HG02798 (cell line): Measurements from ENCODE around the gene TMUB1.

Experiments used
- ATAC-seq: cut with Tn5 transposase; IDR thresholded peaks from one replicate; pipeline ENCODE4 v1.9.1; 2021; ENCODE audit warnings: mild to moderate bottlenecking; ENCODE audit not compliant: unreplicated experiment, poor library complexity

Gene TMUB1

DNA sequence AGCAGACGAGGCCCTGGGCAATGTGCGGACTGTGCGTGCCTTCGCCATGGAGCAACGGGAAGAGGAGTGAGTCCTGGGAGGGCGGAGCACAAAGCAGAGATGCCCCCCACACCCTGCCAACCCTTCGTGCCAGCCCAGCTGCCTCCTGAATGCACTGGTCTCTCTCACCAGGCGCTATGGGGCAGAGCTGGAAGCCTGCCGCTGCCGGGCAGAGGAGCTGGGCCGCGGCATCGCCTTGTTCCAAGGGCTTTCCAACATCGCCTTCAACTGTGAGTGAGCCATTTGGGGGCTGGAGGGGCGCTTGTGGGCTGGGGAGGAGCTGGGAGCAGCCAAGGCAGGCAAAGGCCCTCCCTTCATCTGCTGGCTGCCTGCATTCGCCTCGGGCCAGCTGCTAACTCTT, 47.4 kb downstream of the TMUB1 start:
- no peak for ATAC-seq

DNA sequence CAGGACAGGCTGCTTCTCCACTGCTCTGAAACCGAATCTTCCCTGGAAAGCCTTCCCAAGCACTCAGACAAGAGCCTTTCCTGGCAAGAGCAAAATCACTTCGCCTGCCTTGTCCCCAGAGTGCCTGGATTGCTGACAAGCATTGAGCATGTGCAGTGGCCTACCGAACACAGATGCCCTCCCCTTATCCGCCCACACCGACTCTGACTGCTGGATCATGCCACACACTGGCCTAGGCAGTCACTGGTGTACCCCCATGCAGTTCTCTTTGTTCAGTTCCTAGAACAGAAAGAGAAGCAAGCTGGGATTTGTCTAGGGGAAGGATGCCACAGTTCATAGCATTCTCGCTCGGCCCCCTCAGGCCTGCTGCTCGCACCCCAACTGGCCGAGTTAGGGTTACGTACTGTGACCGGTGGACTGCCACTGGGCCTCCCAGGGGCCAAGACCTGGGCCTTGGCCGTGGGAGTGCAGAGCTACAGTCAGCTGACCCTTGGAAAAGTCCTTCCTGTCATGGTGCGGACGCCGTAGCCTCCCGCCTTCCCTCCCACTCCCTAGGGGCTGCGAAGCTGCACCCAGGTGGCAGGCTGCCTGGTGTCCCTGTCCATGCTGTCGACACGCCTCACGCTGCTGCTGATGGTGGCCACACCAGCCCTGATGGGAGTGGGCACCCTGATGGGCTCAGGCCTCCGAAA, 48.1 kb downstream of the TMUB1 start:
- no peak for ATAC-seq

DNA sequence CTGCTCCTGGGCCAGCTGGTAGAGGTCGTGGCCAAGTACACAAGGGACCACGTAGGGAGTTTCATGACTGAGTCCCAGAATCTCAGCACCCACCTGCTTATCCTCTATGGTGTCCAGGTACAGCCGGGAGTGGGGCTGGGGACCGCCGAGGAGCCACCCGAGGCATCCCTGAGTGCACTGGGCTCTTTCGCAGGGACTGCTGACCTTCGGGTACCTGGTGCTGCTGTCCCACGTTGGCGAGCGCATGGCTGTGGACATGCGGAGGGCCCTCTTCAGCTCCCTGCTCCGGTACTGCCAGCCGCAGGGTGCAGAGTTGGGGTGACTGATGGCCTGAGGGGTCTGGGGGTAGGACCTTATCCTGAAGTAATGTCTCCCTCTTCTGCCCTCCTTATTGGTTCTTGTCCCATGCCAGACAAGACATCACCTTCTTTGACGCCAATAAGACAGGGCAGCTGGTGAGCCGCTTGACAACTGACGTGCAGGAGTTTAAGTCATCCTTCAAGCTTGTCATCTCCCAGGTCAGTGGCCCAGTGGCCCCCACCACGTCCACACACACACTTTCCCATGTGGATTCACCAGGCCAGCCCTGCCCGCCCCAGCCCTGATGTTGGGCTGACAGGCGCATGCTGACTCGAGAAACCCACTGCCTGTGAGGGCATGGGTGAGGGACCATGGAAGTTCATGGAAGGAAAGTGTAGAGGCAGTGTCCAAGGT, 48.8 kb downstream of the TMUB1 start:
- ATAC-seq, result no peak

DNA sequence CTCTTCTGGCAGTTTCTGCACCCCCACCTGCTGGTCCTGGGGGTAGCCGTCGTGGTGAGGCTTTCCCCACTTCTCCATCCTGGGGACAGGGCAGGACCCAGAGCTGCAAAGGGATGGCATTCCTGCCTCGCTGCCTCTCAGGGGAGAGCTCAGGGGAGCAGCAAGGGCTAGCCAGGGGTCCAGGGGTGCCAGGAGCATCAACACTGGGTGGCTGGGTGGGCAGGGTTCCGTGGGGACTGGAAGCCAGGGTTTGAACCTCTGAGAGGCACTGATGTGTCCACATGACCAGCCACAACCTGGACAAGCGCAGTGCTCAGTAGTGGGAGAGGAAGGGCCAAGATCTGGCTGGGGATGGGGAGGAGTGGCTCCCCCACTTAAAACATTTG, 49.4 kb downstream of the TMUB1 start:
- ATAC-seq, result no peak

DNA sequence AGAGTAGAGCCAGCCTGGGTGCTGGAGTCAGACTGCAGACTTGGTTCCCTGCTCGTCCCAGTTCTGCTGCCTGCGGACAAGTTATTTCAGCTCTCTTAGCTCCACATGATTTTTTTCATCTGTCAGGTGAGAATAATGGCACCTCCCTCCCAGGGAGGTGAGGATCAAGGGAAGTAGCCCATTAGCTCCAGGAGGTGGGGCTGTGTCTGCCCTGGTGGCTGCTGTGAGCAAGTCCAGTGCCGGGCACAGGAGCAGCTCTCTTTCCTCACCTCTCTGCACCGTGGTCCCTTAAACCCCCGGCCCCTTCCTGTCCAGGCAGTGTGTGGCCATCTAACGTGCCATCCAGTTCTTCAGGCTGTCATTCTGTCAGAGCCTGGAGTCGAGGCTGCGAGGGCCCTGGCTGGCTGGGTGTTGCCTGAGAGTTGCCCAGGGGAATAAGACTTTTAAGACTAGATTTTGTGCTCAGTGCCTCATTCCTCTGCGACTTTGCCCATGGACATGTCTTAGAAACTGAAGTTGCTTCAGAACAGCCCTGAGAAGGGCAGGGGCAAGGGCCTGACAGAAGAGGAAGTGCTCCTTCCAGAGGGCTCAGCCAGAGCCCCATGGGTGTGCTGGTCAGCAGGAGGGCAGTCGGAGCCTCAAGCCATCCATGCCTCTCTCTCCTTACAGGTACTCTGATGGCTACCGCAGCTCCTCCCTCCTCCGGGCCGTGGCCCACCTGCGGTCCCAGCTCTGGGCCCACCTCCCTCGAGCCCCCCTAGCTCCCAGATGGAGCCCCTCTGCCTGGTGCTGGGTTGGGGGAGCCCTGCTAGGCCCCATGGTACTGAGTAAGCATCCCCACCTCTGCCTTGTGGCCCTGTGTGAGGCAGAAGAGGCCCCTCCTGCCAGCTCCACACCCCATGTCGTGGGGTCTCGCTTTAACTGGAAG, 50.1 kb downstream of the TMUB1 start:
- ATAC-seq, result no peak
